ENCODE measurements around the gene ATP2B2. TPM values are rescaled to one million over a fixed set of nuclear protein-coding genes. Genes with fewer than 3 reads are reported as not detected.

ATP2B2 gene
- total RNA-seq, 3 donors from 2014 or later = 0.09 to 0.70 (median 0.12) TPM

DNA sequence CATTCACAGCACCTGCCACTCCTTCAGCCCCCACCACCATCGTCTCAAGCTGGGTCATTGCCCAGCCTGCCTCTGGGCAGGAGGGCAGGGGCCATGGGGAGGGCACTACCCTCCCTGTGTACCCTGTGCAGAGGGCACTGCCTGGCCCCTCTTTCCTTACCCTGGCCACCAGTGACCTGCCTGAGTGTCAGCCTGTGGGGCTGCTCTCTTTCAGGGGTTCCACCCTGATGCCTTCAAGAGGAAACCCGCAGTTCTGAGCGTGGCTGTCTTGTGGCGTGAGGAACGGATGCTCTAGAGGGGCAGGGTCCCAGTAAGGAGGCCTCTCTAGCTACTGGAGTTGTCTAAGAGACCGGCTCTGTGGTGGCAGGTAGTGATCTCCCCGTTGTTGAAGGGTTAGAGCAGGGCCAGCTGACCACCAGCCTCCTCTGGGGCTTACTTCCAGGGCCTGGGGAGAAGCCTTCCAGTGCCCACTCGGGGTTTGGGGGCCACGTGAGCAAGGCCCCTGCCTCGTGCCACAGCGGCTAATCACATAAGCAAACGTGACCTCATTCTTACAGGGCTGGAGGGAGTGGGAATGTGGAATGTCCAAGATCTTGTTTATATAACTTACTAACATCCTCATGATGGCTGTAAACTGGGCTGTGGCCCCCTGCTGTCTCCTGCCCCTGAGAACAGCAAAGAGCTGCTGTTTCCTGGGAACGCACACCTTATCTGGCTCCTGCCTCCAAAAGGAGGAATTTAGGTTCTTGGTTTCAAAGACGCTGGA, 153.1 kb downstream of the ATP2B2 start:
- peak; percentile 29 for ATAC-seq
- H3K9me3 ChIP-seq = no peaks in the 10 kb centered on the region
- intact Hi-C loops (cut with DNase I, micrococcal nuclease) = no loop called here

DNA sequence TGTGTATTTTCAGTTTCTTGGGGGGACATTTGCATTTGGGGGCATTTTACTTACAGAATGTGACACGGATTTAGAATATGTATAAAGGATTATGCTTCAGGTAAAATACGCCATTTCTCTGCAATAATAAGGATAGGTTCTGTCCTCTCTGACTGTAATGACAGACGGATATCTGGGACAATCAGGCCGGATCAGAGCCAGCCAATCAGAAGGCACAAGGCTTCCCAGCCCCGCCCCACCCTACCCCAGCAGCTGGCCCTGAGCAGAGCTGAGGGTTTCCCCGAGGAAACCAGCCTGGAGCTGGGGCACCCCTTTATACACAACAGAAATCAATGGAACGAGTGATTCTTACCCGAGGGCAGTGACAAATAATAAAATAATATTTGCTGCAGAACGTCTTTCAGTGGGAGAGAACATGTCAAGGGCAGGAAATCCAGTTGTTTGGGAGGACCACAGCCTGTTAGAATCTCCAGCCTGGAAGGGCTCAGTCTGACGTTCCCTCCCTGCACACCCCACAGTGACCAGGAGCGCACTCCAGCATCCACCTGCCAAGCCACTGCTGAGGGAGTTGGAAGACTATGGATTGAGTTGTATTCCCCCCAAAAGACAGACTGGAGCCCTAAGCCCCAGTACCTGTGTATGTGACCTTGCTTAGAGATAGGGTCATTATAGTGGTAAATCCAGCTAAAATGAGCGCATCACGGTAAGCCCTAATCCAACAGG, 154.2 kb downstream of the ATP2B2 start:
- TF ChIP-seq, protein P1, sequence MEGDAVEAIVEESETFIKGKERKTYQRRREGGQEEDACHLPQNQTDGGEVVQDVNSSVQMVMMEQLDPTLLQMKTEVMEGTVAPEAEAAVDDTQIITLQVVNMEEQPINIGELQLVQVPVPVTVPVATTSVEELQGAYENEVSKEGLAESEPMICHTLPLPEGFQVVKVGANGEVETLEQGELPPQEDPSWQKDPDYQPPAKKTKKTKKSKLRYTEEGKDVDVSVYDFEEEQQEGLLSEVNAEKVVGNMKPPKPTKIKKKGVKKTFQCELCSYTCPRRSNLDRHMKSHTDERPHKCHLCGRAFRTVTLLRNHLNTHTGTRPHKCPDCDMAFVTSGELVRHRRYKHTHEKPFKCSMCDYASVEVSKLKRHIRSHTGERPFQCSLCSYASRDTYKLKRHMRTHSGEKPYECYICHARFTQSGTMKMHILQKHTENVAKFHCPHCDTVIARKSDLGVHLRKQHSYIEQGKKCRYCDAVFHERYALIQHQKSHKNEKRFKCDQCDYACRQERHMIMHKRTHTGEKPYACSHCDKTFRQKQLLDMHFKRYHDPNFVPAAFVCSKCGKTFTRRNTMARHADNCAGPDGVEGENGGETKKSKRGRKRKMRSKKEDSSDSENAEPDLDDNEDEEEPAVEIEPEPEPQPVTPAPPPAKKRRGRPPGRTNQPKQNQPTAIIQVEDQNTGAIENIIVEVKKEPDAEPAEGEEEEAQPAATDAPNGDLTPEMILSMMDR (IDR thresholded peaks at IDR 0.05) = no peak
- DNase-seq (no peak), ATAC-seq (no peak)
- Histone ChIP-seq H3K9me3 (no peaks in the 10 kb centered on the region), H3K4me1 (ENCODE audit: low read depth) (no peaks in the 10 kb centered on the region), H3K36me3 (ENCODE audit: low read depth) (no peaks in the 10 kb centered on the region), H3K4me3 (no peak overlapping the region)
- intact Hi-C loops (cut with DNase I, micrococcal nuclease) = no loop called here

More for the DNA sequence above, 153.1 kb downstream of the ATP2B2 start:
- Histone ChIP-seq H3K4me1 (ENCODE audit: low read depth) (no peaks in the 10 kb centered on the region), H3K36me3 (ENCODE audit: low read depth) (no peaks in the 10 kb centered on the region), H3K4me3 (no peak overlapping the region)
- no peak for DNase-seq
- TF ChIP-seq, protein P1 (IDR thresholded peaks at IDR 0.05) = no peak

DNA sequence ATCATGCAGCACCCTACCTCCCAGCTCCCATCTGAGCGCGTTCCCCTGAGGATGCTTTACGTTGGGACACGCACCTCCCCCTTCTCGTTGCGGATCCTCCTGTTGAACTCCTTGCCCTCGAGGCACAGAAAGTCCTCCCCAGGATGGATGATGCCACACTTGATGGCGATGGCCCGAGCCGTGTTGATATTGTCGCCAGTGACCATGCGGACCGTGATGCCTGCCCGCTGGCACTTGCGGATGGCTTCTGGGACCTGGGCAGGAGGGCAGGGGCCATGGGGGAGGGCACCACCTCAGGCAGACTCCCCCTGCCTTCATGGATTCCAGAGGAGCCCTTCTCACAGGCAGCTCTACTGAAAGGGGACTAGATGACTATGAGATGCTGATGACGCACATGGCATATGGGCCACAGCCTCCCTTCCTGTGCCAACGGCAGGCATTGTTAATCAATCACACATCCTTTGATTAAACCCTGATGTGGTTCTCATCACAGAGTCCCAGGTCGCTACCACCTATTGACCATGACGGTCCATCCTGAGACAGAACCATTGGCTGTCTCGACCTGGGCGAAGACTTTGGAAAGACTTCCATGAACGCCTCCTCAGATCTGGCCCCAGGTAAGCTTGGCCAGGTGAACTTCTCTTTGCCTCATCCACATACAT, 154.9 kb downstream of the ATP2B2 start:
- TF ChIP-seq, protein P1 (IDR thresholded peaks at IDR 0.05) = no peak
- no peak for DNase-seq
- no peaks in the 10 kb centered on the region for H3K9me3 ChIP-seq
- no peak overlapping the region for H3K4me3 ChIP-seq
- intact Hi-C loops (cut with DNase I, micrococcal nuclease) = no loop called here
- no peak for ATAC-seq
- H3K4me1 ChIP-seq (ENCODE audit: low read depth) = no peaks in the 10 kb centered on the region
- H3K36me3 ChIP-seq (ENCODE audit: low read depth) = no peaks in the 10 kb centered on the region

DNA sequence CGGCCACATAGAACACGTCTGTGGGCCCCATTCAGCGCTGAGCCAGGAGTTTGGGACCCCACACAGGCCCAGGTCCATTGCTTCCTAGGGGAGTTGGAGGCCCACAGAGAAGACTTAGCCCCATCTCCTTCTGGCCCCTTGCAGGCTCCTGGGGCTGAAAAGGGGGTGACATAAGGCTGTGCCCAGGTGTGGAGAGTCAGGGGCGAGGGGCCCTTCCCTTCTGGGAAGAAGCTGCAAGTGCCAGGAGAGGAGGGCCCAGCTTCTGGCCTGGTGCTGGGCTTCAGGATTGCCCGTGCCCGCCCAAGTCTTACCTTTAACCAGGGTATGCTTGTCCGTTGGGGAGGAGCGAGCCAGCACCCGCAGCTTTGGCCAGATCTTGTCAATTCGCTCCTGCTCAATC, 155.6 kb downstream of the ATP2B2 start:
- no peak for DNase-seq
- TF ChIP-seq, protein P1 (IDR thresholded peaks at IDR 0.05) = no peak
- Histone ChIP-seq H3K36me3 (ENCODE audit: low read depth) (no peaks in the 10 kb centered on the region), H3K4me3 (no peak overlapping the region), H3K9me3 (no peaks in the 10 kb centered on the region), H3K4me1 (ENCODE audit: low read depth) (no peaks in the 10 kb centered on the region)
- no peak for ATAC-seq
- intact Hi-C loops (cut with DNase I, micrococcal nuclease) = loop anchor here (5.0 to 10.0 kb wide), 2 partner anchors 385 to 388 kb away; no protein-coding TSS in a partner anchor

DNA sequence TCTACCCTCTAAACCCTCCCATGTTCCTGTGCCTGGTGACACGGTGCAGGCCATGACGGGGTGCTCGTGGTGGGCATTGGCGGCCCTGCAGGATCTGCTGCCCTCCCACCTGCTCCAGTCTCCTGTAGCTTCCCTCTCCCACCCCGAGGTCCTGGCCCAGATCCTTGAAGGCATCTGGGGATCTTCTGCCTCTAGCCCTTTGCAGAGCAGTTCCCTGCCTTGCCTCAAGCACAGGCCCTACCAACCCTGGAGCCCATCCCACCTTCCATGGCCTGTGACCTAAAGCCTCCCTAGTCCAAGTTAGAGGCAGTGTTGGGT, 157.0 kb downstream of the ATP2B2 start:
- ATAC-seq = no peak
- Histone ChIP-seq H3K9me3 (no peaks in the 10 kb centered on the region), H3K4me3 (no peak overlapping the region), H3K4me1 (ENCODE audit: low read depth) (no peaks in the 10 kb centered on the region), H3K36me3 (ENCODE audit: low read depth) (no peaks in the 10 kb centered on the region)
- no peak for DNase-seq
- TF ChIP-seq, protein P1 (IDR thresholded peaks at IDR 0.05) = no peak
- intact Hi-C loops (cut with DNase I, micrococcal nuclease) = loop anchor here (5.0 to 10.0 kb wide), 2 partner anchors 386 to 389 kb away; no protein-coding TSS in a partner anchor
